Epithelial cell of proximal tubule (primary cell): ENCODE results near the gene C14orf132. TPM values are rescaled to one million over a fixed set of nuclear protein-coding genes. Genes with fewer than 3 reads are reported as not detected.

ENCODE experiments used
- DNase-seq: peaks from one replicate; pipeline ENCODE4 v3.0.0-alpha.2; 2011; ENCODE audit warnings: low read depth
- H3K4me3 ChIP-seq: 2 replicates; pipeline ENCODE4 v1.5.1; 2011; ENCODE audit warnings: low read depth, mild to moderate bottlenecking, low read length
- CTCF ChIP-seq: conservative IDR thresholded peaks from 2 replicates; pipeline ENCODE4 v1.5.1; 2012; ENCODE audit warnings: low read depth, mild to moderate bottlenecking, low read length
- total RNA-seq: library from RNA; depleted of rRNA; stranded (reverse); fragments of >200 nt; gene quantifications from 2 replicates; pipeline ENCODE4 v1.2.3, GENCODE V29; 2015

The C14orf132 gene
- total RNA-seq, 1 donor from 2014 or later, result 4.0 TPM

GRCh38 chr14:96055065-96055752 lies 16.0 kb downstream of the C14orf132 start:
- TF ChIP-seq CTCF, result no peak

GRCh38 chr14:96055753-96056508 lies 16.8 kb downstream of the C14orf132 start:
- no peak for DNase-seq
- no peak for TF ChIP-seq CTCF
- H3K4me3 ChIP-seq, result no peak overlapping the region

More at GRCh38 chr14:96055065-96055752, 16.0 kb downstream of the C14orf132 start:
- no peak overlapping the region for H3K4me3 ChIP-seq
- no peak for DNase-seq

- DNase-seq, result no peak
- peak; percentile 26 for TF ChIP-seq CTCF
- no peak overlapping the region for H3K4me3 ChIP-seq
Observed at GRCh38 chr14:96056509-96057422, 17.6 kb downstream of the C14orf132 start.

GRCh38 chr14:96057738-96058137 lies 18.6 kb downstream of the C14orf132 start:
- TF ChIP-seq CTCF, result no peak
- no peak overlapping the region for H3K4me3 ChIP-seq
- DNase-seq, result no peak

- DNase-seq, result no peak
- no peak for TF ChIP-seq CTCF
- no peak overlapping the region for H3K4me3 ChIP-seq
Observed at GRCh38 chr14:96058576-96059200, 19.5 kb downstream of the C14orf132 start.

- TF ChIP-seq CTCF, result no peak
- H3K4me3 ChIP-seq, result no peak overlapping the region
- no peak for DNase-seq
Observed at GRCh38 chr14:96059519-96060135, 20.5 kb downstream of the C14orf132 start.
